ENCODE data around the gene LMAN2.

Gene LMAN2

GRCh38 chr5:177355868-177356168, 4.3 kb upstream of the LMAN2 start:
- H3K36me3 ChIP-seq (ENCODE audit: control insufficient read depth, insufficient read depth, low read length): no peaks in the 10 kb centered on the region
- no peak overlapping the region for H3K27ac ChIP-seq (ENCODE audit: low read depth, low read length)
- H3K4me2 ChIP-seq (ENCODE audit: low read length): no peak overlapping the region
- H3K79me2 ChIP-seq (ENCODE audit: control insufficient read depth, insufficient read depth, low read length): peaks cover 5% of the 10 kb centered on the region
- H3K56ac ChIP-seq (ENCODE audit: low read length): no peak overlapping the region
- WGBS (ENCODE audit: extremely low coverage, insufficient coverage, low lambda C conversion rate): no CpG with 5 or more reads among the region's 1 CpG
- H3K18ac ChIP-seq (ENCODE audit: low read length): no peak overlapping the region
- no peak overlapping the region for H4K8ac ChIP-seq (ENCODE audit: low read depth, low read length)
- H3K9ac ChIP-seq (ENCODE audit: low read length): no peak overlapping the region
- H2AK5ac ChIP-seq (ENCODE audit: low read length): no peak overlapping the region
- no peak for DNase-seq
- no peak overlapping the region for H2BK120ac ChIP-seq (ENCODE audit: low read depth, low read length)
- no peak overlapping the region for H3K4me3 ChIP-seq (ENCODE audit: low read length)
- H3K27me3 ChIP-seq (ENCODE audit: insufficient read depth, low read length, poor library complexity): no peaks in the 10 kb centered on the region
- H3K23ac ChIP-seq (ENCODE audit: low read length): no peak overlapping the region
- no peak overlapping the region for H2BK5ac ChIP-seq (ENCODE audit: low read length)
- peaks cover 5% of the 10 kb centered on the region for H3K79me1 ChIP-seq (ENCODE audit: low read length)
- H2BK15ac ChIP-seq (replicated peaks; ENCODE audit: low read depth): no peak overlapping the region
- peaks cover under 1% of the 10 kb centered on the region for H3K4me1 ChIP-seq (ENCODE audit: control insufficient read depth, low read depth, low read length)
- H3K4ac ChIP-seq (ENCODE audit: low read depth, low read length): no peak overlapping the region
- no peak overlapping the region for H4K5ac ChIP-seq (ENCODE audit: low read length)

GRCh38 chr5:177355162-177355867, 3.8 kb upstream of the LMAN2 start:
- Histone ChIP-seq H3K27me3 (ENCODE audit: insufficient read depth, low read length, poor library complexity) (no peaks in the 10 kb centered on the region), H3K9ac (ENCODE audit: low read length) (no peak overlapping the region), H3K4me2 (ENCODE audit: low read length) (no peak overlapping the region), H3K4me3 (ENCODE audit: low read length) (no peak overlapping the region), H3K27ac (ENCODE audit: low read depth, low read length) (no peak overlapping the region), H3K4ac (ENCODE audit: low read depth, low read length) (no peak overlapping the region), H3K79me1 (ENCODE audit: low read length) (peaks cover 10% of the 10 kb centered on the region), H4K5ac (ENCODE audit: low read length) (no peak overlapping the region), H3K36me3 (ENCODE audit: control insufficient read depth, insufficient read depth, low read length) (no peaks in the 10 kb centered on the region), H3K56ac (ENCODE audit: low read length) (no peak overlapping the region), H2BK15ac (replicated peaks; ENCODE audit: low read depth) (no peak overlapping the region), H2AK5ac (ENCODE audit: low read length) (no peak overlapping the region), H2BK120ac (ENCODE audit: low read depth, low read length) (no peak overlapping the region), H4K8ac (ENCODE audit: low read depth, low read length) (no peak overlapping the region), H2BK5ac (ENCODE audit: low read length) (no peak overlapping the region), H3K4me1 (ENCODE audit: control insufficient read depth, low read depth, low read length) (peaks cover 4% of the 10 kb centered on the region), H3K23ac (ENCODE audit: low read length) (no peak overlapping the region), H3K79me2 (ENCODE audit: control insufficient read depth, insufficient read depth, low read length) (peaks cover 10% of the 10 kb centered on the region), H3K18ac (ENCODE audit: low read length) (no peak overlapping the region)
- DNase-seq: no peak
- WGBS (ENCODE audit: extremely low coverage, insufficient coverage, low lambda C conversion rate): no CpG with 5 or more reads among the region's 1 CpG

DNA sequence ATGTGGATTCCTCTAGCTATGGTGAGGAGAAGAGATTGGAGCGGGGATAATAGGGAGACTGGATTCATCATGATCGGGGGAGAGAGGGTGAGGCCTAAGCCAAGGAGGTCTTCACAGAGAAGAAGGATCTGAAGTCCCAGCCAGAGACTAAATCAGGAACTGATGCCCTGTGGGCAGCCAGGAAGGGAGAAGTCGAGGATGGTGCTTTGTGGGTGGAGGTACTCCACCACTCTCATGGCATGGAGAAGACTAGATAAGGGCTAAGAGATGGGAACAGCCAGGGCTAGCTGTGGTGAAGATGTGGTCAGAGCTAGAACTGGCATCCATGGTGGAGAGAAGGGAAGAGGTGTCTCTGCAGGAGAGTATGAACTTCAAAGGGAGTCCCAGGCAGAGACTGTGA, 3.2 kb upstream of the LMAN2 start:
- H3K36me3 ChIP-seq (ENCODE audit: control insufficient read depth, insufficient read depth, low read length): no peaks in the 10 kb centered on the region
- no peaks in the 10 kb centered on the region for H3K27me3 ChIP-seq (ENCODE audit: insufficient read depth, low read length, poor library complexity)
- H3K18ac ChIP-seq (ENCODE audit: low read length): no peak overlapping the region
- no CpG with 5 or more reads among the region's 3 CpGs for WGBS (ENCODE audit: extremely low coverage, insufficient coverage, low lambda C conversion rate)
- DNase-seq: no peak
- H4K8ac ChIP-seq (ENCODE audit: low read depth, low read length): no peak overlapping the region
- H4K5ac ChIP-seq (ENCODE audit: low read length): no peak overlapping the region
- no peak overlapping the region for H2BK120ac ChIP-seq (ENCODE audit: low read depth, low read length)
- no peak overlapping the region for H2BK15ac ChIP-seq (replicated peaks; ENCODE audit: low read depth)
- H3K4me2 ChIP-seq (ENCODE audit: low read length): no peak overlapping the region
- H3K79me1 ChIP-seq (ENCODE audit: low read length): peaks cover 16% of the 10 kb centered on the region
- H3K56ac ChIP-seq (ENCODE audit: low read length): no peak overlapping the region
- H3K23ac ChIP-seq (ENCODE audit: low read length): no peak overlapping the region
- no peak overlapping the region for H3K9ac ChIP-seq (ENCODE audit: low read length)
- no peak overlapping the region for H3K4ac ChIP-seq (ENCODE audit: low read depth, low read length)
- H2BK5ac ChIP-seq (ENCODE audit: low read length): no peak overlapping the region
- peaks cover 4% of the 10 kb centered on the region for H3K4me1 ChIP-seq (ENCODE audit: control insufficient read depth, low read depth, low read length)
- H3K79me2 ChIP-seq (ENCODE audit: control insufficient read depth, insufficient read depth, low read length): peaks cover 16% of the 10 kb centered on the region
- no peak overlapping the region for H2AK5ac ChIP-seq (ENCODE audit: low read length)
- no peak overlapping the region for H3K4me3 ChIP-seq (ENCODE audit: low read length)
- no peak overlapping the region for H3K27ac ChIP-seq (ENCODE audit: low read depth, low read length)

DNA sequence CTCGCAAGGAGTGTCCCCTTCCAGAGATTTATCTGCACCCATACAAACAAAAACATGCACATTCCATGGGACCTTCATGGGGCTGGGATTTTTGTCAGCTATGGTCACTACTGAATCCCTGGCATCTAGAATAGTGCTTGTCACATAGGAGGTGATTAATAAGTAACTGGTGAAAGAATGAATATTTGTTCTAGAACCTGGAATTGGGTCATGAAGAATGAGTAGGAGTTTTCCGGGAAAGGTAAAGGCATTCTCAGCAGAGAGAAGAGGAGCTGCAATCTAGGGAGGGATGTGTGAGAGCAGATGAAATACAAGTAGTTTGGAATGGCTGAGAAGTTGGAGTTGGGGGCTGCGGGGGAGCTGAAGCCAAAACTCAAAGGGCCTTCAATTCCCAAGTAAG, 2.8 kb upstream of the LMAN2 start:
- no peak overlapping the region for H3K4ac ChIP-seq (ENCODE audit: low read depth, low read length)
- no peak overlapping the region for H3K23ac ChIP-seq (ENCODE audit: low read length)
- no peak overlapping the region for H3K27ac ChIP-seq (ENCODE audit: low read depth, low read length)
- H3K18ac ChIP-seq (ENCODE audit: low read length): no peak overlapping the region
- no peak overlapping the region for H3K9ac ChIP-seq (ENCODE audit: low read length)
- H2AK5ac ChIP-seq (ENCODE audit: low read length): no peak overlapping the region
- H2BK15ac ChIP-seq (replicated peaks; ENCODE audit: low read depth): no peak overlapping the region
- no CpG with 5 or more reads among the region's 3 CpGs for WGBS (ENCODE audit: extremely low coverage, insufficient coverage, low lambda C conversion rate)
- no peaks in the 10 kb centered on the region for H3K36me3 ChIP-seq (ENCODE audit: control insufficient read depth, insufficient read depth, low read length)
- DNase-seq: no peak
- no peak overlapping the region for H3K4me3 ChIP-seq (ENCODE audit: low read length)
- no peaks in the 10 kb centered on the region for H3K27me3 ChIP-seq (ENCODE audit: insufficient read depth, low read length, poor library complexity)
- no peak overlapping the region for H4K5ac ChIP-seq (ENCODE audit: low read length)
- H4K8ac ChIP-seq (ENCODE audit: low read depth, low read length): no peak overlapping the region
- H3K4me2 ChIP-seq (ENCODE audit: low read length): no peak overlapping the region
- H3K4me1 ChIP-seq (ENCODE audit: control insufficient read depth, low read depth, low read length): peaks cover 4% of the 10 kb centered on the region
- no peak overlapping the region for H2BK120ac ChIP-seq (ENCODE audit: low read depth, low read length)
- no peak overlapping the region for H3K56ac ChIP-seq (ENCODE audit: low read length)
- H3K79me1 ChIP-seq (ENCODE audit: low read length): peaks cover 17% of the 10 kb centered on the region
- H2BK5ac ChIP-seq (ENCODE audit: low read length): no peak overlapping the region
- H3K79me2 ChIP-seq (ENCODE audit: control insufficient read depth, insufficient read depth, low read length): peaks cover 19% of the 10 kb centered on the region

- H2AK5ac ChIP-seq (ENCODE audit: low read length): no peak overlapping the region
- no peak overlapping the region for H2BK15ac ChIP-seq (replicated peaks; ENCODE audit: low read depth)
- no peak overlapping the region for H3K9ac ChIP-seq (ENCODE audit: low read length)
- no peak overlapping the region for H4K8ac ChIP-seq (ENCODE audit: low read depth, low read length)
- H4K5ac ChIP-seq (ENCODE audit: low read length): no peak overlapping the region
- no peak overlapping the region for H3K23ac ChIP-seq (ENCODE audit: low read length)
- H3K79me2 ChIP-seq (ENCODE audit: control insufficient read depth, insufficient read depth, low read length): peaks cover 23% of the 10 kb centered on the region
- no peak overlapping the region for H3K18ac ChIP-seq (ENCODE audit: low read length)
- H3K56ac ChIP-seq (ENCODE audit: low read length): no peak overlapping the region
- no peak overlapping the region for H3K27ac ChIP-seq (ENCODE audit: low read depth, low read length)
- H3K4me3 ChIP-seq (ENCODE audit: low read length): no peak overlapping the region
- DNase-seq: no peak
- no CpG with 5 or more reads among the region's 5 CpGs for WGBS (ENCODE audit: extremely low coverage, insufficient coverage, low lambda C conversion rate)
- H3K79me1 ChIP-seq (ENCODE audit: low read length): peaks cover 18% of the 10 kb centered on the region
- H3K36me3 ChIP-seq (ENCODE audit: control insufficient read depth, insufficient read depth, low read length): no peaks in the 10 kb centered on the region
- no peaks in the 10 kb centered on the region for H3K27me3 ChIP-seq (ENCODE audit: insufficient read depth, low read length, poor library complexity)
- peaks cover 4% of the 10 kb centered on the region for H3K4me1 ChIP-seq (ENCODE audit: control insufficient read depth, low read depth, low read length)
- H3K4ac ChIP-seq (ENCODE audit: low read depth, low read length): no peak overlapping the region
- H3K4me2 ChIP-seq (ENCODE audit: low read length): no peak overlapping the region
- H2BK5ac ChIP-seq (ENCODE audit: low read length): no peak overlapping the region
- H2BK120ac ChIP-seq (ENCODE audit: low read depth, low read length): no peak overlapping the region
Observed at GRCh38 chr5:177353093-177353492, 1.6 kb upstream of the LMAN2 start.

DNA sequence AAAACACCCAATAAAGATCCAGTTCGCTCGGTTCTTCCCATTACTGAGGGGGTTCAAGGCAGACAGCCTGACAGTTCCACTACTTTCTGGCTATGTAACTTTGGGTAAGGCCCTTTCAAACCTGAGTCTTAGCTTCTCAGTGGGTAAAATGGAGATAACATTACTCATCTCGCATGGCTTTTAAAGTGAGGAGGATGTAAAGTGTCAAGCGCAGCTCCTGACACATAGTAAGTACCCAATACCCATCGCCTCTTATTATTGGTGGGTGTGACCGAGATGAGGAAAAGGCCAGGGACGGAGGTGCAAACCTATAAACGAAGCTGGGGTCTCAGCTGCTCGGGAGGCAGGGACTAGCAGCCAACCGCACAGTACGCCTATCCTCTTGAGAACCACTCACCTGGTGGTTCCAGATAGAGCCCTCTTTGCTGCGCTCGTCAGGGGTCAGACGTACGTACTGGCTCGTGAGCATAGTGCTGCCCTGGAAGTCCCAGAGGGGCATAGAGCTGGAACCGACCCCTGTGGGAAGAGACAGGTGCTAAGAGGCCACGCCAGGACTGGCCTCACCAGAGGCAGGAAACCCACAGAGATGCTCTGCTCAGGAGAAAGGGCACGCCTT, 584 bp downstream of the LMAN2 start:
- no peak overlapping the region for H3K18ac ChIP-seq (ENCODE audit: low read length)
- H3K4me1 ChIP-seq (ENCODE audit: control insufficient read depth, low read depth, low read length): peaks cover 4% of the 10 kb centered on the region
- peak overlapping the region; percentile 27 for H2BK5ac ChIP-seq (ENCODE audit: low read length)
- peak overlapping the region; percentile 96 for H3K9ac ChIP-seq (ENCODE audit: low read length)
- no peaks in the 10 kb centered on the region for H3K36me3 ChIP-seq (ENCODE audit: control insufficient read depth, insufficient read depth, low read length)
- no peak overlapping the region for H2BK15ac ChIP-seq (replicated peaks; ENCODE audit: low read depth)
- peak overlapping the region; percentile 72 for H4K5ac ChIP-seq (ENCODE audit: low read length)
- H3K27me3 ChIP-seq (ENCODE audit: insufficient read depth, low read length, poor library complexity): no peaks in the 10 kb centered on the region
- H2BK120ac ChIP-seq (ENCODE audit: low read depth, low read length): no peak overlapping the region
- H3K4ac ChIP-seq (ENCODE audit: low read depth, low read length): peak overlapping the region; percentile 28
- H3K79me1 ChIP-seq (ENCODE audit: low read length): peaks cover 26% of the 10 kb centered on the region
- peak overlapping the region; percentile 97 for H2AK5ac ChIP-seq (ENCODE audit: low read length)
- peak overlapping the region; percentile 99 for H3K4me3 ChIP-seq (ENCODE audit: low read length)
- no CpG with 5 or more reads among the region's 19 CpGs for WGBS (ENCODE audit: extremely low coverage, insufficient coverage, low lambda C conversion rate)
- DNase-seq: peak; percentile 34
- no peak overlapping the region for H3K27ac ChIP-seq (ENCODE audit: low read depth, low read length)
- H3K79me2 ChIP-seq (ENCODE audit: control insufficient read depth, insufficient read depth, low read length): peaks cover 36% of the 10 kb centered on the region
- H3K4me2 ChIP-seq (ENCODE audit: low read length): peak overlapping the region; percentile 98
- H4K8ac ChIP-seq (ENCODE audit: low read depth, low read length): no peak overlapping the region
- H3K56ac ChIP-seq (ENCODE audit: low read length): peak overlapping the region; percentile 99
- H3K23ac ChIP-seq (ENCODE audit: low read length): peak overlapping the region; percentile 74
